NK-92 (cell line): ENCODE results near the gene ZNF670.
"Not testable (repeated sequence)": the region's sequence is repeated elsewhere in the genome, so short reads cannot be mapped to it uniquely, and the experiment has no call there.

ENCODE experiments used
- DNase-seq: peaks from one replicate; lab custom pipeline; 2025; ENCODE audit not compliant: unreplicated experiment; lab: John Stamatoyannopoulos, UW

The ZNF670 gene

DNA sequence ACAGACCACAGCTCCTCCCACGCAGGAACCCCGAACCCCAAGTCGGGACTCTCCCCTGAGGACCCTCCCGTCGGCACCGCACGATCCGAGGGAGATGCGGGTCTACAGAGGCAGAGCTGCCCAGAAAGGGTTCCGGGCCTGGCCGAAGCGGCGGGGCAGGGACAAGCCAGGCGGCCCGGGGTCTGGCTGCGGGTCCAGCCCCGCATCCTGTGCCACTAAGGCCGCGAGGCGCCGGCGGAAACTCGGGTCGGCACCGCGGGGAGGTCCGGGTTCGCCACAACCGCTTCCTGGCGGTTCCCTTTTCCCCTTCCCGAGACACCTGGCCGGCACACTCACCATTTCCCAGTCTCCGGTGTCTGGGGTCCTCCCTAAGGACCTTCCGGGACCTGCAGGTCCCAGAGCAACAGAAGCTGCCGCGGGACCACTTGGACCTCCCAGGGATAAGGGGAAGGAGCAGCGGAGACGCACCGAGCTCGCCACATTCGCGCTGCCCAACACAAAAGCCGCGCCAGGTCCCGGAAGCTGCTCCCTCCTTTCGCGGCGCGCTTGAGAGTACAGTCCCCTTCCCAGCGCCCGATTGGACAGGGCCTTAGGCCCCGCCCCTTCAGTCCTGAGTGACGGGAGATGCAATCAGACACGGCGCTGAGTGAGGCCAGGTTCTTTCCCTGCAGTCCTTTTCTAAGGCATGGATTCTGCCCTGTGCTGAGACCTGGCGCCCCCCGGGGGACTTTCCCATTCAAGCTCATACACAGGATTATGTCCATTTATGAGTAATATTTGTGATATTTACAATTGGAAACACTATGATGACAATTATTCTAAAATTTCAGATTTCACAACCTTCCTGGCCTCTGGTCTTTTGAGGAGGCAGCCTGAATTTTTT lies at the start of gene ZNF670:
Gene ZNF670 (minus strand): TSS at position 554 of the 883 bp plus-strand sequence. CDS start 215 bp downstream, at position 339.
- DNase-seq = no peak

- not testable (repeated sequence) for DNase-seq
Observed at GRCh38 chr1:247127519-247128282, 49.1 kb upstream of the ZNF670 start.

DNA sequence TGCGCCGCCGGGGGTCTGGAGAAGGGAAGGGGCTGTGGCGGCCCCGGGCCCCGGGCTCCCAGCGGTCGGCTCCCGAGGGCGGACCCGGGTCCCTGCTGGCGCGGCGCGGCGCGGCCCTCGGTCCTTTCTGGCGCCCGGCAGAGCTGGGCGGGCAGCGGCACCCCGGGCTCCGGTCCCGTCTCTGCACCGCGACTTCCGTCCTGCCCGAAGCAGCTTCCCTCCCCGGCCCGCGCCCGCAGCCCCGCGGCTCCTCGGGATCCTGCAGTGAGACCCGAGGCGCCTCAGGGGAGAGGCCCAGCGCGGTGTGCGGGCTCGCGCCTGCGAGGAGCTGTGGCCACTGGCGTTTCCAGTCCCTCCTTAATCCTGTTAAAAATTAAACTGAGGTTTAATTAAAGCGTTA lies 48.0 kb upstream of the ZNF670 start:
- not testable (repeated sequence) for DNase-seq

DNA sequence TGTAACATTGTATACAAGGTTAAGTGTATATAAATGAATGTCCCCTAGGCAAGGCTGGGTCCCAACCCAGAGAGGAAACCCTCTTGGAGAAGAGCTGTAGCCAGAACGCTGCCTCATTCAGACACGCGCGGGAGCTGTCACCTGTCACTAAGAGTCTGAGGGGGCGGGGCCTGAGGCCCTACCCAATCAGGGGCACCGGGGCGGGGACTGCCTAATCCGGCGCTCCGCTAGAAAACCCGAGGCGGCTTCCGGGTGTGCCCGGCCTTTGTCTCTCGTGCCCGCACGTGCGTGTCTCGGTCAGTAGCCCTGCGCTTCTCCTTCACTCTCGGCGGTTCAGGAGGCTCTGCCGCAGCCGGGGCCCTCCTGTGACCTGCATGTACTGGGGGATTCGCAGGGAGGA lies 47.6 kb upstream of the ZNF670 start:
- DNase-seq = not testable (repeated sequence)

DNA sequence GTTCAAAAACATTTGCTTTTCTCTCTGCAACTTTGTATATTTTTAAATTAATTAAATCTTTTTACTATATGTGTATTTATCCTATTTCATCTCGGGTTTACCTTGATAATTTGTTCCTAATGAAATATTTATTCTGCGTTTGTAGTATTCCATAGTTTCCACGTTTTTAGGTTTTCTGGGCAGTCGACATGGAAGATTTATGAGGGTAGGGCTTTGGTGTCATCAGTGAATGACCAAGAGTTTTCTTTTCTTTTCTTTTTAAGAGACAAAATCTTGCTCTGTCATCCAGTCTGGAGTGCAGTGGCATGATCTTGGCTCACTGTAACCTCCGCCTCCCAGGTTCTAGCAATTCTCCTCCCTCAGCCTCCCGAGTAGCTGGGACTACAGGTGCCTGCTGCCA lies 42.8 kb upstream of the ZNF670 start:
- no peak for DNase-seq

GRCh38 chr1:247120408-247120668 lies 41.7 kb upstream of the ZNF670 start:
- not testable (repeated sequence) for DNase-seq

DNA sequence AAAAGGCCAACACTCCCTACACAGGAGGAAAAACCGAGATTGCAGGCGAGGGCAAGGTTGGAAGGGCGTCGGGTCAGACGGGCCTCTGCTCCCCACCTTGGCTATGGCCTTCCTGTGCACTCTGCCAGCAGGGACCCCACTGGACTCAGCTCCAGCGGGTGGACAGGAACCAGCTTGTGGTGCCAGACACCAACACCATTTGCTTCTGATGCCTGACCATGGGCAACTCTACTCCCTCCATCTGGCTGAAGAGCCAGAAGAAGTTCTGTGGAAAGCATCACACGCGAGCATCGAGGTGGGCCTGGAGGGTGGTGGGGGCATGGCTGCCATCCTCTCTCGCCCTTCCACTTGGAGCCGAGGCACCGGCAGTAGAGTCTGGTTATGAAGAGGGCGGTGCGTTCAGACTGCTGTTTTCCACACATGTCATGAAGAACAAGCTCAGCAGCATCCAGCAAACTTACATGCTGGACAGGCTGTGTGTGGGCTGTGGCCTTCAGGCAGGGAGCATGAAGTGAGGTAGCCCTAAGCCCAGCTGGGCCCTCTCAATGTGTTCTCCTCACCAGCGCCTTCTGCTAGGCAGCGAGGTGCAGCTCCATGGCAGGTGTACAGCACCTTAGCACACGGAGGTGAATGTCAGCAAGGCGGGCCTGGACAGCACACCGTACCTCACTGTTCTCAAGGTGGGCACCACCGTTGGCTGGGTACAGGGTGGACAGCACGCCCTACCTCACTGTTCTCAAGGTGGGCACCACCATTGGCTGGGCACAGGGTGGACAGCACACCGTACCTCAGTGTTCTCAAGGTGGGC lies 41.2 kb upstream of the ZNF670 start:
- DNase-seq = no peak

DNA sequence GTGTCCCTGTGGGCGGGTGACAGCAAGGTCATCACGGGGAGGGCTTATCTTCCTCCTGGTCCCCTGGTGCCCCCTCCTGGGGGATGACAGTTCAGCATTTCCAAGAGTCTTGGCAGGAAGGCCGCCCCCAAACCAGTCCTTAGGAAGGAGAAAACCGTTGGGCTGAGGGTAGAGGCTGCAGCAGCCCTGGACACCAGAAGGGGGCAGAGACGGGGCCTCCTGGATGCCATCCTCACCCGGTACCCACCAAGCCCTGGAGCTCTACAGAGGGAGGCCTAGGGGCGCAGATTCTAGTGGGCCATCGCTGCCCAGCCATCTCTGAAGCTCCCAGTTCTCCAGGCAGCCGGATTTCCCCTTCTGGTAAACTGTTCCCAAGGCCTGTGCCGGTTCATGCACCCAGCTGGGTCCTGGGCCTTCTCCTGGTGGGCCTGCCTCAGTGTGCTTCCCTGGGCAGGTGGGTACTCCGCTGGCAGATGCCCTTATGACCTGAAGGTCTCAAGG lies 40.4 kb upstream of the ZNF670 start:
- DNase-seq = no peak

GRCh38 chr1:247115545-247115944 lies 36.9 kb upstream of the ZNF670 start:
- DNase-seq = no peak

- DNase-seq = no peak
Observed at GRCh38 chr1:247115141-247115510, 36.5 kb upstream of the ZNF670 start.

DNA sequence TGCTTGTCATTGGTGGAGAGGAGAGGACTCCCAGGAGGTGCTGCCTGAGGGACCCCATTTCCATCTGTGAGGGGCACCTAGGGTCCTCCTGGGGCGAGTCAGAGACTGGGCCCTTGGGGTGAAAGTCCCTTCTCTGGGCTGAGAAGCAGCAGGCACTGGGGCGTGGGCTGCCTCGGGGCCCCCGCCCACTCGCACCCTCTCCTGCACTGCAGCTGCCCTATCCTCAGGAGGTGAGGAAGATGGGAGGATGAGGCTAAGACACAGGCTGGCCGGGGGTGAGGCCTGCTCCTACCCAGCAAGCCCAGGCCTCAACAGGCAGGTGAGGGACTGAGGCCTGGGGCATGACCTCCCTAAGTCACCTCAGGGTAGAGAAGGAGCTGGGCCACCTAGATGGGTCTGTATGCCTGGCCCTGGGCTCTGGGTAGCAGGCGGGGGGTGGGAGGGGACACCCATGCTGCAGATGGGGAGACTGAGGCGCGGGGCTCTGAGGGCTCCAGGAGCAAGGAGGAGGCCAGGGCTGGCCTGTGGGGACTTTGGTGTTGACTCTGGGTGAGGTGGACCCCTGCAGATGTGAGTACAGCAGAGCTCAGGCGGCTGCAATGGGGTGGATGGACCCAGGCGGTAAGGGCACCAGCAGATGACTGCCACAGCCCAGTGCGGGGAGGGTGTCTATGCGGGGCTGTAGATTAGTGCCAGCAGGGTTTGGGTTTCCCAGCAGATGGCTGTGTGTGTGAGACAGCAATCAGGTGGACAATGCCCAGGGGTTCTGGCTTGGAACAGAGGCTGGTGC lies 35.9 kb upstream of the ZNF670 start:
- DNase-seq = no peak

DNA sequence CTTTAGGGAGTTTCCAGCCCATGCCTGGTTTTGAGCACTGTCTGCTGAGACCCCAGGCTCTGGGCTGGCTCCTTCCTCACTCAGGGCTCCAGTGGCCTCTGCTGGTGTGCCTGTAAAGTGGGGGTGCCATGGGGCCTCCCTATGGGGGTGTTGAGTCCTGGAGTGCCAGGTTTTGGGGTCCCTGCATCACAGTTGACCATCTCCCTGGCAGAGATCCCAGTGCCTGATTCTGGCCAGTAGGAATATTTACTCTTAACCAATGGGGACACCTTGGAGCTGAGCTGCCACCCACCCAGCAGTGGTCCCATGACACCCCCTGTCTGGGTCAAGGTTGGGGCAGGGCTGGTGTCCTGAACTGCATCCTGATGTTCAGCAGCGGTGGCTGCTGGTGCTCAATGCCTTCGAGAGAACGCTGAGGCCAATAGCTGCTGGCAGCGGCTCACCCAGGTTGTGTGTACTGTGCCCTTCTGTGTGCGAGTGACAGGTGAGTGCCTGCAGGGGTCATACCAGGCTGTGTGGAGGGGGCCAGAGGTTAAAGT lies 35.2 kb upstream of the ZNF670 start:
- no peak for DNase-seq

DNA sequence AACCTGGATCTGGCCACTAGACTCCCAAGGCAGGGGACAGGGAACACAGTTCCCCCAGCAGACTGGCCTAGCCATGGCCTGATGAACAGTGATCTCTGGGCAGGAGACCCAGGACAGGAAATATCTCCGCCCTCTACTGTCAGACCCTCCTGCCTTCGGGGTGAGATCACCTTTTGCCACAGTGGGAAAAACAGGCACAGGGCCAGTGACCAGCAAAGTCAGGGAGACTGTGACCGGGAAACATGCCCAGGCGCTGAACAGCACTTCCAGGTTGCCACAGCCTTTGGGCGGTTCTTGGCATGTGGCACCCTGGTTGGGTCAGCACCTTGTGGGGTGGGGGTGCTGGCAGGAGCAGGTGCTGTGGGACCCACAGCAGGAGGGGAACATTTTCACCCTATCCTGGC lies 34.5 kb upstream of the ZNF670 start:
- no peak for DNase-seq

DNA sequence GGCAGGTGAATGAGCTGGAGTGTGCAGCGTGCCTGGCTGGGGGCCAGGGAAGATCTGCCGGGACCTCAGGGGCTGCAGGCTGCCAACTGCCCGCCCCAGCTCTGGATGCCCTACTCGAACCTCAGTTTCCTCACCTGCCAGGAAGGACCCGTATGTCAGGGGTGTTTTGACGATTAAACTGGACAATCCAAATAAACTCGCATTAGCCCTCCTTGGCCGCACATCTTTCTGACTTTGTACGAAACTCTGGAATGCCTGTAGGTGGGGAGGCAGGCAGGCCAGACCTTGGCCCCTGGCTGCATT lies 33.8 kb upstream of the ZNF670 start:
- no peak for DNase-seq

GRCh38 chr1:247111700-247112478 lies 33.3 kb upstream of the ZNF670 start:
- DNase-seq = no peak

- DNase-seq = no peak
Observed at GRCh38 chr1:247111259-247111699, 32.7 kb upstream of the ZNF670 start.

- no peak for DNase-seq
Observed at GRCh38 chr1:247110627-247111258, 32.1 kb upstream of the ZNF670 start.

DNA sequence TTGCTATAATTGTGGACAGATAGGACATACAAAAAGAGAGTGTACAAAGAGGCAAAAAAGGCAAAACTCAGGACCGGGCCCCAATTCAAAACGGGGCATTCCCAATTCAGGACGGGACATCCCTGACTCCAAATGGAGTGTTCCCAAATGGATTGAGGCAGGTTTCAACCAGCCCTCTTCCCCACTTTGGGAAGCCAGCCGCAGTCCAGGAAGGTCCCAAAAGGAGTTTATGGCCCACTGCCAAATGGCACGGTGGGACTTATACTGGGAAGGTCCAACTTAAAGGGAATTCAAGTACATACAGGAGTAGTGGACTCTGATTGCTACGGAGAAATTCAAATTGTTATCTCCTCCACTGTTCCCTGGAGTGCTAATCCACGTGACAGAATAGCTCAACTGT lies 29.1 kb upstream of the ZNF670 start:
- no peak for DNase-seq

DNA sequence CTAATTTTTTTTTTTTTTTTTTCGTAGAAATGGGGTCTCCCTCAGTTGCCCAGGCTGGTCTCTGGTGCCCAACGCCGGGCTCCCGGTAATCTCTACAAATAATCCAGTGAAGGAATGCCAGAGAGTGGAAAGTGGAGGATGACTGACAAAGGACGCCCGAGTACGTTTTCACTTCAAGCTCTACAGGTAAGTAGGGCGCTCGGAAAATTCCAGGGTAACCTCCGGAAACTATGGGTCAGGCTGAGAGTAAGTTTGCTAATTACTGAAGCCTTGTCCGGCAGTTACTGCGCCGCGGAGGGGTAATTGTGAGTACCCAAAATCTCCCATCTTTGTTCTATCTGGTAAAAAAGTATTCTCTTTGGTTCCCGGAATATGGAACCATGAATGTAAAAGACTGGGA lies 27.4 kb upstream of the ZNF670 start:
- DNase-seq = no peak
